GM23338 (cell line): ENCODE results near the gene PCDHB13. TPM values are rescaled to one million over a fixed set of nuclear protein-coding genes. Genes with fewer than 3 reads are reported as not detected.
"Not testable (repeated sequence)": the region's sequence is repeated elsewhere in the genome, so short reads cannot be mapped to it uniquely, and the experiment has no call there.

Experiments
- ATAC-seq: fragments of 200-7000 bp; cut with Tn5 transposase; 3 replicates; pipeline ENCODE4 v1.9.1; 2020
- DNase-seq: peaks from one replicate; pipeline ENCODE4 v3.0.0-alpha.2; 2015; ENCODE audit warnings: low spot score
- H2AFZ ChIP-seq: fragments of 200-600 bp; sonication (generic); 2 replicates; pipeline ENCODE4 v1.8.0; 2016; ENCODE audit warnings: antibody characterized with exemption, mild to moderate bottlenecking, moderate library complexity
- H3F3A ChIP-seq: fragments of 200-600 bp; sonication (generic); replicated peaks from 2 replicates; pipeline ENCODE4 v1.8.0; 2017; ENCODE audit warnings: antibody characterized with exemption, mixed run types, low read depth
- H3K27ac ChIP-seq: fragments of 200-600 bp; sonication (generic); 2 replicates; pipeline ENCODE4 v1.6.1; 2016; ENCODE audit warnings: low read depth
- H3K27me3 ChIP-seq: fragments of 200-600 bp; sonication (generic); 2 replicates; pipeline ENCODE4 v1.8.0; 2016; ENCODE audit warnings: mild to moderate bottlenecking, mixed run types, moderate library complexity; ENCODE audit not compliant: insufficient read depth
- H3K36me3 ChIP-seq: fragments of 200-600 bp; sonication (generic); 2 replicates; pipeline ENCODE4 v1.8.0; 2016; ENCODE audit warnings: mild to moderate bottlenecking; ENCODE audit not compliant: insufficient read depth
- H3K4me1 ChIP-seq: fragments of 200-600 bp; sonication (generic); 2 replicates; pipeline ENCODE4 v1.8.0; 2016; ENCODE audit warnings: mild to moderate bottlenecking, moderate library complexity; ENCODE audit not compliant: insufficient read depth
- H3K4me2 ChIP-seq: fragments of 200-600 bp; sonication (generic); 2 replicates; pipeline ENCODE4 v1.7.1; 2017; ENCODE audit warnings: mixed run types
- H3K4me3 ChIP-seq: fragments of 200-600 bp; sonication (generic); 2 replicates; pipeline ENCODE4 v1.6.1; 2016; ENCODE audit warnings: mixed run types
- H3K79me2 ChIP-seq: fragments of 200-600 bp; sonication (generic); replicated peaks from 2 replicates; pipeline ENCODE4 v1.8.0; 2017; ENCODE audit warnings: mild to moderate bottlenecking; ENCODE audit not compliant: insufficient read depth
- H3K9me2 ChIP-seq: fragments of 200-600 bp; sonication (generic); 2 replicates; pipeline ENCODE4 v1.8.0; 2017; ENCODE audit not compliant: insufficient read depth
- H4K20me1 ChIP-seq: fragments of 200-600 bp; sonication (generic); replicated peaks from 2 replicates; pipeline ENCODE4 v1.8.0; 2017; ENCODE audit warnings: mild to moderate bottlenecking; ENCODE audit not compliant: insufficient read depth
- H3K27ac Mint-ChIP-seq: 2 replicates; pipeline ENCODE4 v1.8.0; 2020; ENCODE audit warnings: inconsistent platforms, mild to moderate bottlenecking, moderate library complexity, mixed read lengths
- H3K27me3 Mint-ChIP-seq: 3 replicates; pipeline ENCODE4 v1.8.0; 2022; ENCODE audit warnings: low read depth, mild to moderate bottlenecking, moderate library complexity, mixed read lengths, inconsistent platforms; ENCODE audit not compliant: insufficient read depth, poor library complexity
- H3K36me3 Mint-ChIP-seq: 3 replicates; pipeline ENCODE4 v1.8.0; 2021; ENCODE audit warnings: low read depth, mild to moderate bottlenecking, inconsistent platforms, moderate library complexity, mixed read lengths
- H3K4me1 Mint-ChIP-seq: 3 replicates; pipeline ENCODE4 v1.8.0; 2020; ENCODE audit warnings: mild to moderate bottlenecking, inconsistent platforms, mixed read lengths
- H3K4me3 Mint-ChIP-seq: 3 replicates; pipeline ENCODE4 v1.8.0; 2021; ENCODE audit warnings: moderate library complexity, mild to moderate bottlenecking, inconsistent platforms, mixed read lengths
- H3K9me3 Mint-ChIP-seq: 3 replicates; pipeline ENCODE4 v1.8.0; 2020; ENCODE audit warnings: moderate library complexity, mild to moderate bottlenecking, inconsistent platforms, mixed read lengths
- CREB1 ChIP-seq: fragments of 250-450 bp; sonication (Bioruptor Pico); IDR thresholded peaks from 2 replicates; pipeline ENCODE4 v1.5.0; 2020; ENCODE audit warnings: low read depth, mild to moderate bottlenecking, moderate library complexity
- EZH2phosphoT487 ChIP-seq: fragments of 200-600 bp; sonication (generic); IDR thresholded peaks from one replicate; pipeline ENCODE4 v1.8.1; 2018; ENCODE audit warnings: antibody characterized with exemption; ENCODE audit not compliant: unreplicated experiment
- JUNB ChIP-seq: IDR thresholded peaks from one replicate; pipeline ENCODE4 v1.6.1; 2016; ENCODE audit warnings: antibody characterized with exemption; ENCODE audit not compliant: unreplicated experiment
- POLR2AphosphoS5 ChIP-seq: IDR thresholded peaks from 2 replicates; pipeline ENCODE4 v1.6.1; 2016; ENCODE audit warnings: antibody characterized with exemption, low read depth
- STAT1 ChIP-seq: IDR thresholded peaks from one replicate; pipeline ENCODE4 v1.6.1; 2016; ENCODE audit warnings: antibody characterized with exemption; ENCODE audit not compliant: unreplicated experiment
- ZNF114 ChIP-seq: fragments of 250-450 bp; sonication (Bioruptor Pico); IDR thresholded peaks from 2 replicates; pipeline ENCODE4 v1.5.0; 2020; ENCODE audit warnings: mild to moderate bottlenecking, moderate library complexity
- polyA plus RNA-seq: library from polyadenylated mRNA; unstranded; fragments of >200 nt; fragmentation: Nextera tagmentation; extraction: Ambion mirVana; gene quantifications from 2 replicates; pipeline ENCODE4 v1.2.1, GENCODE V29; 2016
- total RNA-seq: library from RNA; depleted of rRNA; stranded (reverse); fragments of >200 nt; shearing (Covaris generic); gene quantifications from 2 replicates; pipeline ENCODE4 v1.2.3, GENCODE V29; 2014
- TF ChIP-seq, protein P1 (sequence below): fragments of 250-450 bp; sonication (Bioruptor Pico); IDR thresholded peaks from 2 replicates; pipeline ENCODE4 v1.5.0; 2020; ENCODE audit warnings: mild to moderate bottlenecking, moderate library complexity
- TF ChIP-seq, protein P2 (sequence below), 2 experiments: fragments of 200-600 bp in 1 of 2; sonication (generic) in 1 of 2; conservative IDR thresholded peaks; 2 replicates each; pipeline versions ENCODE4 v1.5.1 to v1.6.1; 2016 to 2017; ENCODE audit warnings: antibody characterized with exemption in 2 of 2, low read depth in 2 of 2, mild to moderate bottlenecking in 2 of 2, moderate library complexity in 1 of 2
- TF ChIP-seq, protein P3 (sequence below): IDR thresholded peaks from 2 replicates; pipeline ENCODE4 v1.6.1; 2016; ENCODE audit warnings: antibody characterized with exemption

The PCDHB13 gene
- total and polyA plus RNA-seq, 2 experiments from 2014 or later, result 1.1 to 3.5 TPM

DNA sequence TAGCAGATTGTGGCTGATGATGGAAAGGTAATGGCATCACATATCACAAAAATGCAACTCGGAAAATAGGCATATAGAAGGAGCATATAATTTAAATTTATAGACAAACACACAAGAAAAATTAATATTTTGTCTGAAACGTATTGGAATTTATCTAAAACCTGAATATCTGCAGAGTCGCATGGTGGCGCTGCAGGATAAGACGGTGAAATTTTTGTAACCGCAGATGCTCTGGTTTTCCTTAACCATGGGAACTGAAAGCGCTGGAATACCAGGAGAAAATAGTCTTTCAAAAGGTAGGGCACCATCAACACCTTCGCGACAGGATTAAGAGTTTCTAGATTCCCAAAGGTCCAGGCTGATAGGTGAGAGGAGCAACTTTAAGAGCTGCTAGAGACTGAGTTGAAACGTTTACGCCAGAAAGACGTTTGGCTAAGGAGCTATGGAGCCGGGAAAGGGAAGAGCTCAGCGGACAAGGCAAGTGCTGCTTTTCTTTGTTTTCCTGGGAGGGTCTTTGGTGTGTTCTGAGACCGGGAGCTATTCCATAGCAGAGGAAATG lies 20.5 kb downstream of the PCDHB13 start:
- H3K4me3 Mint-ChIP-seq, result no peak overlapping the region
- H3K4me1 ChIP-seq, result 0 out of 2 replicates have a peak, but pooled peaks cover 6% of the 10 kb centered on the region

DNA sequence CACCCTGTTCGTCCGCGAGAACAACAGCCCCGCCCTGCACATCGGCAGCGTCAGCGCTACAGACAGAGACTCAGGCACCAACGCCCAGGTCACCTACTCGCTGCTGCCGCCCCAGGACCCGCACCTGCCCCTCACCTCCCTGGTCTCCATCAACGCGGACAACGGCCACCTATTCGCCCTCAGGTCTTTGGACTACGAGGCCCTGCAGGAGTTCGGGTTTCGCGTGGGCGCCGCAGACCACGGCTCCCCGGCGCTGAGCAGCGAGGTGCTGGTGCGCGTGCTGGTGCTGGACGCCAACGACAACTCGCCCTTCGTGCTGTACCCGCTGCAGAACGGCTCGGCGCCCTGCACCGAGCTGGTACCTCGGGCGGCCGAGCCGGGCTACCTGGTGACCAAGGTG lies 22.2 kb downstream of the PCDHB13 start:
- not testable (repeated sequence) for H3K27me3 Mint-ChIP-seq, H3K4me3 Mint-ChIP-seq, ATAC-seq, H2AFZ ChIP-seq, H3K9me2 ChIP-seq, H3K27ac Mint-ChIP-seq, H4K20me1 ChIP-seq, H3K4me3 ChIP-seq, H3K4me2 ChIP-seq, H3K36me3 ChIP-seq, H3K4me1 ChIP-seq, DNase-seq, H3K27me3 ChIP-seq, H3K4me1 Mint-ChIP-seq, H3K27ac ChIP-seq, H3F3A ChIP-seq, H3K79me2 ChIP-seq
- Mint-ChIP-seq H3K36me3 (peaks cover 33% of the 10 kb centered on the region), H3K9me3 (peaks cover 63% of the 10 kb centered on the region)

More for the DNA sequence above, 20.5 kb downstream of the PCDHB13 start:
- Mint-ChIP-seq H3K9me3 (peaks cover 57% of the 10 kb centered on the region), H3K36me3 (peaks cover 26% of the 10 kb centered on the region), H3K27ac (no peak overlapping the region), H3K27me3 (peaks cover 4% of the 10 kb centered on the region), H3K4me1 (peaks cover 2% of the 10 kb centered on the region; the same call in 1 of the 3 replicates)
- Histone ChIP-seq H3K79me2 (no peaks in the 10 kb centered on the region), H3K4me3 (peak overlapping the region; percentile 57), H3K27ac (no peak overlapping the region), H2AFZ (peak overlapping the region; percentile 87), H3K36me3 (no peaks in the 10 kb centered on the region), H3K9me2 (no peaks in the 10 kb centered on the region), H4K20me1 (no peaks in the 10 kb centered on the region), H3F3A (no peaks in the 10 kb centered on the region), H3K27me3 (no peaks in the 10 kb centered on the region), H3K4me2 (peak overlapping the region; percentile 68)
- DNase-seq, result peak; percentile 76
- ATAC-seq, result no peak
- TF ChIP-seq, protein P1, sequence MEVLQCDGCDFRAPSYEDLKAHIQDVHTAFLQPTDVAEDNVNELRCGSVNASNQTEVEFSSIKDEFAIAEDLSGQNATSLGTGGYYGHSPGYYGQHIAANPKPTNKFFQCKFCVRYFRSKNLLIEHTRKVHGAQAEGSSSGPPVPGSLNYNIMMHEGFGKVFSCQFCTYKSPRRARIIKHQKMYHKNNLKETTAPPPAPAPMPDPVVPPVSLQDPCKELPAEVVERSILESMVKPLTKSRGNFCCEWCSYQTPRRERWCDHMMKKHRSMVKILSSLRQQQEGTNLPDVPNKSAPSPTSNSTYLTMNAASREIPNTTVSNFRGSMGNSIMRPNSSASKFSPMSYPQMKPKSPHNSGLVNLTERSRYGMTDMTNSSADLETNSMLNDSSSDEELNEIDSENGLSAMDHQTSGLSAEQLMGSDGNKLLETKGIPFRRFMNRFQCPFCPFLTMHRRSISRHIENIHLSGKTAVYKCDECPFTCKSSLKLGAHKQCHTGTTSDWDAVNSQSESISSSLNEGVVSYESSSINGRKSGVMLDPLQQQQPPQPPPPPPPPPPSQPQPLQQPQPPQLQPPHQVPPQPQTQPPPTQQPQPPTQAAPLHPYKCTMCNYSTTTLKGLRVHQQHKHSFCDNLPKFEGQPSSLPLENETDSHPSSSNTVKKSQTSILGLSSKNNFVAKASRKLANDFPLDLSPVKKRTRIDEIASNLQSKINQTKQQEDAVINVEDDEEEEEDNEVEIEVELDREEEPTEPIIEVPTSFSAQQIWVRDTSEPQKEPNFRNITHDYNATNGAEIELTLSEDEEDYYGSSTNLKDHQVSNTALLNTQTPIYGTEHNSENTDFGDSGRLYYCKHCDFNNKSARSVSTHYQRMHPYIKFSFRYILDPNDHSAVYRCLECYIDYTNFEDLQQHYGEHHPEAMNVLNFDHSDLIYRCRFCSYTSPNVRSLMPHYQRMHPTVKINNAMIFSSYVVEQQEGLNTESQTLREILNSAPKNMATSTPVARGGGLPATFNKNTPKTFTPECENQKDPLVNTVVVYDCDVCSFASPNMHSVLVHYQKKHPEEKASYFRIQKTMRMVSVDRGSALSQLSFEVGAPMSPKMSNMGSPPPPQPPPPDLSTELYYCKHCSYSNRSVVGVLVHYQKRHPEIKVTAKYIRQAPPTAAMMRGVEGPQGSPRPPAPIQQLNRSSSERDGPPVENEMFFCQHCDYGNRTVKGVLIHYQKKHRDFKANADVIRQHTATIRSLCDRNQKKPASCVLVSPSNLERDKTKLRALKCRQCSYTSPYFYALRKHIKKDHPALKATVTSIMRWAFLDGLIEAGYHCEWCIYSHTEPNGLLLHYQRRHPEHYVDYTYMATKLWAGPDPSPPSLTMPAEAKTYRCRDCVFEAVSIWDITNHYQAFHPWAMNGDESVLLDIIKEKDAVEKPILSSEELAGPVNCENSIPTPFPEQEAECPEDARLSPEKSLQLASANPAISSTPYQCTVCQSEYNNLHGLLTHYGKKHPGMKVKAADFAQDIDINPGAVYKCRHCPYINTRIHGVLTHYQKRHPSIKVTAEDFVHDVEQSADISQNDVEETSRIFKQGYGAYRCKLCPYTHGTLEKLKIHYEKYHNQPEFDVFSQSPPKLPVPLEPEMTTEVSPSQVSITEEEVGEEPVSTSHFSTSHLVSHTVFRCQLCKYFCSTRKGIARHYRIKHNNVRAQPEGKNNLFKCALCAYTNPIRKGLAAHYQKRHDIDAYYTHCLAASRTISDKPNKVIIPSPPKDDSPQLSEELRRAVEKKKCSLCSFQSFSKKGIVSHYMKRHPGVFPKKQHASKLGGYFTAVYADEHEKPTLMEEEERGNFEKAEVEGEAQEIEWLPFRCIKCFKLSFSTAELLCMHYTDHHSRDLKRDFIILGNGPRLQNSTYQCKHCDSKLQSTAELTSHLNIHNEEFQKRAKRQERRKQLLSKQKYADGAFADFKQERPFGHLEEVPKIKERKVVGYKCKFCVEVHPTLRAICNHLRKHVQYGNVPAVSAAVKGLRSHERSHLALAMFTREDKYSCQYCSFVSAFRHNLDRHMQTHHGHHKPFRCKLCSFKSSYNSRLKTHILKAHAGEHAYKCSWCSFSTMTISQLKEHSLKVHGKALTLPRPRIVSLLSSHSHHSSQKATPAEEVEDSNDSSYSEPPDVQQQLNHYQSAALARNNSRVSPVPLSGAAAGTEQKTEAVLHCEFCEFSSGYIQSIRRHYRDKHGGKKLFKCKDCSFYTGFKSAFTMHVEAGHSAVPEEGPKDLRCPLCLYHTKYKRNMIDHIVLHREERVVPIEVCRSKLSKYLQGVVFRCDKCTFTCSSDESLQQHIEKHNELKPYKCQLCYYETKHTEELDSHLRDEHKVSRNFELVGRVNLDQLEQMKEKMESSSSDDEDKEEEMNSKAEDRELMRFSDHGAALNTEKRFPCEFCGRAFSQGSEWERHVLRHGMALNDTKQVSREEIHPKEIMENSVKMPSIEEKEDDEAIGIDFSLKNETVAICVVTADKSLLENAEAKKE (CRISPR knock-in tag), result no peak
- TF ChIP-seq JUNB (no peak), CREB1 (no peak), POLR2AphosphoS5 (no peak), ZNF114 (CRISPR knock-in tag) (no peak), EZH2phosphoT487 (no peak), STAT1 (no peak)
- TF ChIP-seq, protein P2, sequence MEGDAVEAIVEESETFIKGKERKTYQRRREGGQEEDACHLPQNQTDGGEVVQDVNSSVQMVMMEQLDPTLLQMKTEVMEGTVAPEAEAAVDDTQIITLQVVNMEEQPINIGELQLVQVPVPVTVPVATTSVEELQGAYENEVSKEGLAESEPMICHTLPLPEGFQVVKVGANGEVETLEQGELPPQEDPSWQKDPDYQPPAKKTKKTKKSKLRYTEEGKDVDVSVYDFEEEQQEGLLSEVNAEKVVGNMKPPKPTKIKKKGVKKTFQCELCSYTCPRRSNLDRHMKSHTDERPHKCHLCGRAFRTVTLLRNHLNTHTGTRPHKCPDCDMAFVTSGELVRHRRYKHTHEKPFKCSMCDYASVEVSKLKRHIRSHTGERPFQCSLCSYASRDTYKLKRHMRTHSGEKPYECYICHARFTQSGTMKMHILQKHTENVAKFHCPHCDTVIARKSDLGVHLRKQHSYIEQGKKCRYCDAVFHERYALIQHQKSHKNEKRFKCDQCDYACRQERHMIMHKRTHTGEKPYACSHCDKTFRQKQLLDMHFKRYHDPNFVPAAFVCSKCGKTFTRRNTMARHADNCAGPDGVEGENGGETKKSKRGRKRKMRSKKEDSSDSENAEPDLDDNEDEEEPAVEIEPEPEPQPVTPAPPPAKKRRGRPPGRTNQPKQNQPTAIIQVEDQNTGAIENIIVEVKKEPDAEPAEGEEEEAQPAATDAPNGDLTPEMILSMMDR (conservative IDR thresholded peaks at IDR 0.05; ENCODE audit: low read depth in 2 of 2), result peak; percentile 81 to 86
- TF ChIP-seq, protein P3, sequence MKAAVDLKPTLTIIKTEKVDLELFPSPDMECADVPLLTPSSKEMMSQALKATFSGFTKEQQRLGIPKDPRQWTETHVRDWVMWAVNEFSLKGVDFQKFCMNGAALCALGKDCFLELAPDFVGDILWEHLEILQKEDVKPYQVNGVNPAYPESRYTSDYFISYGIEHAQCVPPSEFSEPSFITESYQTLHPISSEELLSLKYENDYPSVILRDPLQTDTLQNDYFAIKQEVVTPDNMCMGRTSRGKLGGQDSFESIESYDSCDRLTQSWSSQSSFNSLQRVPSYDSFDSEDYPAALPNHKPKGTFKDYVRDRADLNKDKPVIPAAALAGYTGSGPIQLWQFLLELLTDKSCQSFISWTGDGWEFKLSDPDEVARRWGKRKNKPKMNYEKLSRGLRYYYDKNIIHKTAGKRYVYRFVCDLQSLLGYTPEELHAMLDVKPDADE, result no peak
